NCI-H69 (cell line): Measurements from ENCODE around the gene ABCD3.
"Not testable (repeated sequence)": the region's sequence is repeated elsewhere in the genome, so short reads cannot be mapped to it uniquely, and the experiment has no call there.

Experiments
- DNase-seq: peaks from one replicate; lab custom pipeline; 2025; lab: John Stamatoyannopoulos, UW

The ABCD3 gene

DNA sequence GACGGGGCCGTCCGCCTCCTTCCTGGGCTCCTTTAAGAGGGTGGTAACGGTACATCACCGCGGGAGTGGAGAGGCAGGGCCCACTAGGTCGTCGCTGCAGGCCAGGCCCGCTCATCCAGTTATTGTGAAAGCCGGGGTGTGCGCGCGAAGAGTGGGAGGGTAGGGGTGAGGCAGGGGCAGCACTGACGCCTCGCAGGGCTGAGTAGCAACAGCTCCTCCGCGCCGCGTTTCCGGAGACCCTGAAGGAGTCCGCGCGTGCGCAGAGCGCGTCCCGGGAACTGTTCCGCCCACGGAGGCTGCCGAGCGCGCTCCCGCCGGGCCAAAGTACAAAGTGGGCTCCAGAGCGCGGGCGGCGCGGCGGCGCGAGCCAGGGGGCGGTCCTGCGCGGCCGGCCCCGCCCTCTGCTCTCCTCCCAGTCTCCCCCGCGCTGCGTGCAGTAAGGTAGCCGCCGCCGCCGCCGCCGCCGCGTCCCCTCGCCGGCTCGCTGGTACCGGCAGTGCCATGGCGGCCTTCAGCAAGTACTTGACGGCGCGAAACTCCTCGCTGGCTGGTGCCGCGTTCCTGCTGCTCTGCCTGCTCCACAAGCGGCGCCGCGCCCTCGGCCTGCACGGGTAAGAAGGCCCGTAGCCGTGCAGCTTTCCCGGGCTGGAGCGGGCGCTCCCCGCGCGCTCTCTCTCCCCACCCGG, at the start of gene ABCD3:
Gene ABCD3 (plus strand): TSS at position 412 of the 686 bp plus-strand sequence. CDS start 90 bp downstream, at position 502.
- peak; percentile 96 for DNase-seq

DNA sequence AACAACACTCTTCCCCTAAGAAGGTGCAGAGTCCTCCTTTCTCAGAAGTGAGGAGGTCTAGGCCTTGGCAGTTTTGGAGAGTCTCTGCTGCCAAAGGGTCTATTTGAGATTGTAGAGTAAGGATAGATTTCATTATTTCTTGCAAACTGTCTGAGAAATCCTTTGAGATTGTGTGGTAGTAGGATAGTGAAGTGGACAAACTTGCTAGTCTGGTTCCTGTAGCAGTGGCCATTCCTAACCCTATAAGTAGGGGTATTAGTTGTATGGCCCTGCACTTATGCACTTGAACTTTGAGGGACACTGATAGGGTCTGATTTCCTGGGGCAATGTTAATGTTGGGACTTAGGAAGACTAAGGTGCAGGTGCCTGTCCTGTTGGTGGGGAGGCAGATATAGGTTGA, 45.4 kb upstream of the ABCD3 start:
- DNase-seq = not testable (repeated sequence)

DNA sequence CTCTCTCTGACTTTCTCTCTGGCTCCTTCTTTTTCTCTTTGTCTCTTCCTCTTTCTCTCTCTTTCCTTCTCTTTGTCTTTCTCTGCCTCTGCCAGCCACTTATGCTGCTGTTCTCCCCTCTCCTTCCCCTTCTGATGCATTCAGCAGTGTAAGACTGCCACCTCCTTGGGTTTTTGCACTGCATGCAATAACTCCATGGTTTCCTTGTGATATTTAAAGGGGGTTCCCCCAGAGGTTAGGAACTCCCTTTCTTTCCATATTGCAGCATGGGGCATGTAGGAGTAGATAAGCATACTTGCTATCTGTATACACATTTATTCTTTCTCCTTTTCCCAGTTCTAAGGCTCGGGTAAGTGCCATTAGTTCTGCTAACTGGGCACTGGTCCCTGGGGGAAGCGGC, 44.9 kb upstream of the ABCD3 start:
- DNase-seq = not testable (repeated sequence)

DNA sequence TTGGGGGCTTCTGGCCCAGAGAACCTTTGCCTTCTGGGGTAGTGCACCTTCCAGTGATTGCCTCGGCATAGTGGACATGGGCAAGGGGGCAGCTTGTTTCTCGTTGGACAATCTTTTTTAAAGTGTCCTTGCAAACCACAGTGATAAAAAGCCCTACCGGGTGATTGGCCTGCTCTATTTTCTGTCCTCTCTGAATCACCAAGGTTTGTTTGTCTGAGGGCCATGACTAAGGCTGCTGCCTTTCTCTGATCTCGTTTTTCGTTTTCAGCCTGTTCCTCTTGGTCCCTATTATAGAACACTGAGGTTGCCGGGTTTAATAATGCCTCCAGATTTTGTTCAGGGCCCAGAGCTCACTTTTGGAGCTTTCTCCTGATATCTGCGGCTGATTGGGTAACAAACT, 42.5 kb upstream of the ABCD3 start:
- not testable (repeated sequence) for DNase-seq

DNA sequence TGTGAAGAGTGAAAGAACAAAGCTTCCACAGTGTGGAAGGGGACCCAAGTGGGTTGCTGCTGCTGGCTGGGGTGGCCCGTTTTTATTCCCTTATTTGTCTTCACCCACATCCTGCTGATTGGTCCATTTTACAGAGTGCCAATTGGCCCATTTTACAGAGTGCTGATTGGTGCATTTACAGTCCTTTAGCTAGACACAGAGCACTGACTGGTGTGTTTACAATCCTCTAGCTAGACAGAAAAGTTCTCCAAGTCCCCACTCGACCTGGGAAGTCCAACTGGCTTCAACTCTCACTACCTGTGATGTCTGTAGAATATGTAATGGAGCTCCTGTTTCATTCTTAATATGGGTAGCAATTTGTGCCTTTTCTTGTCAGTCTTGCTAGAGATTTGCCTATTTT, 39.7 kb upstream of the ABCD3 start:
- not testable (repeated sequence) for DNase-seq

DNA sequence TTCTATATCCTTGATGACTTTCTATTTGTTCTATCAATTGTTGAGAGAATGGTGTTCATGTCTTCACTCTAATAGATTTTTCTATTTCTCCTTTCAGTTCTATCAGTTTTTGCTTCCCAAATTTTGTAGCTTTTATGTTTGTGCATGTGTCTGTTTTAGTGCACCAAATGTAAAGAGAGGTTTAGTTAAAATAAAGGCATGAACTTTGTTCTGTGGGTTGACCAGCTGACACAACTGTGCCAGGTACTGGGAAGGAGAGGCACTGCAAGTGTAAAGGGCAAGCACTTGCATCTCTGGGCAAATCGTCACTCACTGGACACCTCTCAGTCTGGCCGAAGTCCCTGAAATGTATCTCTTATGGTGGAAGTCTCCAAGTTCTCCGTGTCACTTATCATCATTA, 38.6 kb upstream of the ABCD3 start:
- no peak for DNase-seq

DNA sequence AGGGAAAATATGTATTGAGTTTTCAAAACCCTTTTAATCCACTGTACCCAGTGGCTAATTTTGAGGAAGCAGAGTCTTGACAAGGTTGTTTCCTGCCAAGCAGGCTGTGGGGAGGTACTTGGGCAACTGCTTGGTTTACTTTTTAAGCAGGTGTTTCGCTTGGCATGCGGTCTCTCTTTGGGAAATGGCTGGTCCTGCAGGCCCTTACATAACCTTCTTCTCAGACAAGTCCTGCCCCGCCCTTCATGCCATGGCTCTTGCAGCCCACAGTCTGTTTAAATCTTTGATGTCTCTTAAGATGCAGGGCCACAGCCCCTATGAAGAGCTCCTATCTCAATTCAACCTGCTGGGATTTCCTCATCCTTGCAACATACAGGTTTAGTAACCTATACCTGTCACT, 36.0 kb upstream of the ABCD3 start:
- peak; percentile 3 for DNase-seq

DNA sequence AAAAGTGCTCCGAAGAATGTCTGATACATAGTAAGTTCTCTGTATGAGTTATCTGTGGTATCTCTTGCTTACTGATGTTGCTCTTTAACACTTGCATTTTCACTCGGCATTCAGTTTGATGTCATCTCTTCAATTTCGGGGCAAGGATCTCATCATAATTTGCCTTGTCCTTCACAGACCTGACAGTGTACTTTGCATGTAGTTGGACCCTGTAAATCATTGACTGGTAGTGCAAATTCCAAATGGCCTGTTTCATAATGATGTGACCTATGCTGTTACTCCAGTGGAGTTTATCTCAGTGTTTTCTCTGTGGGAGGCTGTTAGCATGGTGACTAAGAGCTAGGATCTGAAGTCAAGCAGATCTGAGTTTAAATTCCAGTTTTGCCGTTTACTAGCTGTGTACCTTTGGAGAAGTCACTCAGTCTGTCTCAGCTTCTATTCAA, 34.2 kb upstream of the ABCD3 start:
- no peak for DNase-seq

DNA sequence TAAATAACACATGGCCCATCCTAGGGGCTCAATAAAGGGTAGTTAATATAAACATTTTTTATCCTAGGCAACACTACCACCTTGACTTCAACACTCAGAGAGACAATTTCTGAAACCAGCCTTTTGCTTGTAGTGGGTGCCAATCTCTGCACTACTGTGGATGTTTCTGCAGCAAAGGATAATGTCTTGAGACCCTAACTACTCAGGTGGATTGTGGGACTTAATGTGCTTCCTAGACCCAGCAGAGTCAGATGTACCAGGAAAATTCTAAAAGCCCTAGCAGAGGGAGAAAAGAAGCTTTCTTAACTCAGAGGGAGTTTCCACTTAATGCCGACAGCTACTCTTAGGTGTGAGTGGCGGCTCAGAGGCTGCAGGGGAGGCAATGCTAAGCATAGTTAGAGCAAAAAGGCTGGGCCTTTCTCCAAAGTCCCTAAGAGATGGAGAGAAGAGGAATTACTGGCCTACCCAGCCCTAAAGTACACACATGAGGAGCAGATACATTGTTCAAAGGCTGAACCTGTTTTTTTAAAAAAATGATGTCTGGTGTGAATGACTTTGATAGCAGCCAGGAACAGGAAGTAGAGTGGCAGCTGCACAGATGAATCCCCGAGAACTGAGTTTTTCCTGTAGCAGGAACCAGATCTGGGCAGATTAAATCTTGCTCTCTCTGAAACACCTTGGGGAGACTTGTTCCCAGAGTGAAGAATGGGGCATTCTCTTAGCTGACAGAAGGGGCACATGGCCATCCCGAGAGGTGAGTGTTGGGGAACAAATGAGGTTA, 33.5 kb upstream of the ABCD3 start:
- peak; percentile 6 for DNase-seq

DNA sequence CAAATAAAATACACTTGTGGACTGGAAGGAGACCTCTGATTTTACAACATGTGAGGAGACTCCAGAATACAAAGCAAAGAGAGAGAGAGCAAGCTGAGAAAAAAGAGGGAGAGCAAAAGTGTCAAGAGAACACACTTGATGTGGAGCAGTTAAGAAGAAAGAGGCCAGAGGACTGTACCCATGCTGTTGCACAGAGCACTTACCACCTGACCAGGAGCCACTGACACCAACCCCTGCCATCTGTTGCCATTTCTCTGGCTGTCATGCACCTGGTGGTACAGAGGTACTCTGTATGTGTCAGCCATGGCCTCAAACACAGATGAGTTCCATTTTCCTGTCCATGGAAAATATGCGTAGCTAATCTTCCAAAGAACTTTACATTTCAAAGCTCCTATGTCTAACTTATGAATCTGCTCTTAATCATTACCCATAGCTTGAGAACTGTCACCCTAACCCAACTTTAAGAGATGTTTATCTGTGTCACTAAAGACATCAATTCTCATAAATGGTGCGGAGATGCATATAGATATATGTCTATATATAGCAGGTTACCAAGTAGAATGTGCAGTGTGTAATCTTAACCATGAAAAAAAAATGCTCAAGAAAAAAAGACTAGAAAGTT, 32.8 kb upstream of the ABCD3 start:
- DNase-seq = peak; percentile 28

DNA sequence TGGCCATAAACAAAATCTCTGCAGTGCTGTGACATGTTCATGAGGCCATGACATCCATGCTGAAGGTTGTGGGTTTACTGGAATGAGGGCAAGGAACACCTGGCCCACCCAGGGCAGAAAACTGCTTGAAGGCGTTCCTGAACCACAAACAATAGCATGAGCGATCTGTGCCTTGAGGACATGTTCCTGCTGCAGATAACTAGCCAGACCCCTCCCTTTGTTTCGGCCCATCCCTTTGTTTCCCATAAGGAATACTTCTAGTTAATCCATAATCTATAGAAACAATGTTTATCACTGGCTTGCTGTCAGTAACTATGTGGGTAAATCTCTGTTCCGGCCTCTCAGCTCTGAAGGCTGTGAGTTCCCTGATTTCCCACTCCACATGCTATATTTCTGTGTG, 28.9 kb upstream of the ABCD3 start:
- DNase-seq = no peak

DNA sequence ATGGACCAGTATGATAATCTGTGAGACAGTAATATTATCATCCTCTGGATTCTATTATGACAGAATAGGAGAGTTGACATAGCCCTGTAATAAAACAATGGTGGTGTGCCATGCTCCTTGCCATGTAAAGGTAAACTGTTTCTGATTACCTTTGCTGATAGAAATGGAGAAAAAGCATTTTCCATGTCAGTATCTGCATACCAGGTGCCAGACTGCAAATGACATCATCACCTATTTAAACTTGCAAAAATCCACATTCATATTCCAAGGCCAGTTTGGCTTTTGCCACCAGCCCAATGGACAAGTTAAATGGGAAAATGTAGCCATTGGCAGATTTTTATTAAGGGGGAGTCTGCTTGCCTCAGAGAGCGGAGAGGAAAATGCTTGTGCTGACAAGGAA, 23.9 kb upstream of the ABCD3 start:
- DNase-seq = no peak

DNA sequence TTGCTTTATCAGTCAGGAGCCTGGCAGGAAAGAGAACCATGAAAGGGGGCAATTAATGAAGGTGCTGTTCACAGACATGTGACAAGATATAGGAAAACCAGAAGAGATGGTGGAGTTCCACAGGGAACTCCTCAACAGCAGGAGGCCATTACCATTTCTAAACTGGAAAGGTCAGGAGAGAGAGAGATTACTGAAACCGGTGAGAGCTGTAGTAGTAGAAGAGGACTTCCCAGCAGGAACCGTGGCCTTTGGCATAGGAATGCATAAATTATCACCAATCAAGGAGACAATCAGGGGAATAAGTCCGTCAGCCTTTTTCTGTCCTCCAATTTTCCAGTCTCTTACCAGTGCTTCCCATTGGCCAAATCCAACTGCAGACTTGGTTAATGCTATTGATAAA, 23.0 kb upstream of the ABCD3 start:
- peak; percentile 31 for DNase-seq

DNA sequence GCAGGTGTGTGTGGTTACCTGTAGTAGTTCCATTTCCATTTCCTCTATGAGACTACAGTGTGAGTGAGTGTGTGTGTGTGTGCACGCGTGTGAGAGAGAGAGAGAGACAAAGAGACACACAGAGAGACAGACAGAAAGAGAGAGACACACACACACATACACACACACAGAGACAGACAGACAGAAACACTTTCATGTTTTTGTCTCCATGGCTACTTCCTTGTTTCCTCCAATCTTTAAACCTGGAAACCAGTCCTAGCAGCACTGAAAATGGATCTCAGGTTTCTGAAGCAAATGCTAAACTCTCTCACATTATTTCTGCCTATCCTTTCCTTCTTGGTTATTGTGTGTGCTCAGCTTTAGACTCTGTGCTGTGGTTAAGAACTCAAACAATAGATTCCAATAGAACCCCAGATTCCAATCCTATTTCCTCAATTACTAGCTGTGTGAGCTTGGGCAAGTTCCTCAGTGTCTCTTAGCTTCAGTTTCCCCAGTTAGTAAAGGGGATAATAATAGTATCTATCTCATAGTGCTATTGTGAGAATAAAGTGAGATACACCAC, 22.4 kb upstream of the ABCD3 start:
- DNase-seq = no peak

DNA sequence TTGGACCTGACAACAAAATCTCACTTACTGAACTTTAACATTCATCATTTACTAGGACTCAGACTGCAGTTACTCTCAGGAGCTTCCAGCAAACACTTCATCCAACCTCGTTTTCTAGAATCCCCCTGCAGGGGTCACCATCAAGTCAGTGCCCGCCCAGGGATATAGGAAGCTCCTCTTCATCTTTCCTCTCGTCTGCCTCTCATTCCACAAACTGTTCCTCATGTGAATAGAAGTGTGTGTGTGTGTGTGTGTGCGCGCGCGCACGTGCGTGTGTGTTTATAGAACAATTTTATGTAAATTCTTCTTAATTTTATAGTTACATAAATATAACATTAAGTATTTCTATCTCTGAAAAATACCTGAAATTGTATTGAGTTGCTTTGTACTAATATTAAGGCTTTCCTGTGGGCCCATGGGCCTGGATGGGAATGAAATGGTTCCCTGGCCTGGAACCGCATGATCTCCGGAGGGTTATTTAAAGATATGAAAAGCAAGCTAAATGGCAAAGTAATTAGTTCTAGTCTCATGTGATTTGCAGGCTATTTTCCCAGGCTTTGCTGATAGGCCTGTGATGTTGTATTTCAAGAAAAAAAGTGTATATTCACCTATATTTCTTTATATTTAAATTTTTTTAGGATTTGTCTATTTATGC, 21.7 kb upstream of the ABCD3 start:
- peak; percentile 4 for DNase-seq

DNA sequence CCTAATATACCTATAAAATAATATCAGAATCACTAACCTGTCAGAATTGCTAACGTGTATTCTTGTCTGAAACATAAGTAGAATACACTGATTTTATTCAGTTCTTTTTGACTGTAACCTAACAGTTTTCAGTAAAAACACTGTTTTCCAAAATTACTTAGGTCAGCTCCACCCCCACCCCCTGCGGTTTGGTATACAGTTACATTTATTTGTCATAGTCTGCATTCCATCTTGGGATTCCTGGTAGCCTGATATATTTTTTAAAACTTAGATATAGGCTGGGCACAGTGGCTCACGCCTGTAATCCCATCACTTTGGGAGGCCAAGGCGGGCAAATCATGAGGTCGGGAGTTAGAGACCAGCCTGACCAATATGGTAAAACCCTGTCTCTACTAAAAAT, 19.8 kb upstream of the ABCD3 start:
- DNase-seq = no peak

DNA sequence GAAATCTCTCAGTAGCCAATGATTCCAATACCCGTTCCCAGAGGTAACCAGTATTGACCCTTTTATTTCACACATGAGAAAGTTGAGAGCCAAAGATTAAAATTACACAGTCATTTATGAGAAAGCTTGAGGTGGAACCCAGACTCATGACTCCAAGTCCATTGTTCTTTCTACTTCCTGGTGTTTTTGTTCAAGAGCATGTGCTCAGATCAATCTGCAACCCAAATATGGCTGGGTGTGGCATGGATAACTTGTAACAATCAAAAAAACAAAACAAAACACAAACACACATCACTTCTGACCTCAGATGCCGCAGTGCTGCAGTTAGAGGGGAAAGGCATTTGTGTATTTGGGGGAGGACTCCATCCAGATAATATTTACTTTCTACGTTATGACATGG, 18.7 kb upstream of the ABCD3 start:
- no peak for DNase-seq

DNA sequence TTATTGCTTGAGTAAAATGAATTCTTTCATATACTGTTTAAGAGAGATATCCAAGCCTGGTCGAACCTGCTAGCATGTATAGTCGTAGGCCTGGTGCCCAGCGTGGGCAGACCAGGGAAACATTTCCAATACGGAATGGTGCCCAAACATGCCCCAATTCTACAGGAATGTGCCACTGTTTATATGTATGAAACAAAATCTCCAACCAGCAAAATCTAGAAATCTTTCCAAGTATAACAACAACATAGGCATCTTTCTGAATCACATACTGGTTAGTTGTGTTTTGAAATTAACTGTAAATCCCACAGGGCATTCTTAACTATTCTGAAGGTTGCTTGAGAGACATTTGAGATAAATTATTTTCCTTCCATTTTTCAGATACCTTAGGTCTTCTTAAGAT, 17.0 kb upstream of the ABCD3 start:
- DNase-seq = no peak

DNA sequence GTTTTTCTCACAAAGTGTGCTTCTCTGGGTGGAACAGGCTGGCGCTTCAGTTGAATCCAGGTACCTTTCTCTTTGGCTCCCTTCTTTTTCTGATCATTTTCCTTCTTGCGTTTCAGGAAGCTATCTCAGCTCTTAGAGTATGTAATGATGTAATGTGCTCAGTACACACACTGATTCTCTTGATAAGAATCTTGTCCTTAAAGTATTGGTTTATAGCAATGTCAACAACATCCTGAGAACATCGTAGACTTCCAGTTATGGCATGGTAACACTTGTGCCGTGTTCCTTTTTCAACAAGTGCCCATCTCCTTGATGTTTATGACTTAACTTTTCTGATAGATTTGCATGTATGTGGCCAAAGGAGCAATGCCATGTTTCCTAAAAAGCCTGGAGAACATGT, 11.7 kb upstream of the ABCD3 start:
- DNase-seq = no peak

DNA sequence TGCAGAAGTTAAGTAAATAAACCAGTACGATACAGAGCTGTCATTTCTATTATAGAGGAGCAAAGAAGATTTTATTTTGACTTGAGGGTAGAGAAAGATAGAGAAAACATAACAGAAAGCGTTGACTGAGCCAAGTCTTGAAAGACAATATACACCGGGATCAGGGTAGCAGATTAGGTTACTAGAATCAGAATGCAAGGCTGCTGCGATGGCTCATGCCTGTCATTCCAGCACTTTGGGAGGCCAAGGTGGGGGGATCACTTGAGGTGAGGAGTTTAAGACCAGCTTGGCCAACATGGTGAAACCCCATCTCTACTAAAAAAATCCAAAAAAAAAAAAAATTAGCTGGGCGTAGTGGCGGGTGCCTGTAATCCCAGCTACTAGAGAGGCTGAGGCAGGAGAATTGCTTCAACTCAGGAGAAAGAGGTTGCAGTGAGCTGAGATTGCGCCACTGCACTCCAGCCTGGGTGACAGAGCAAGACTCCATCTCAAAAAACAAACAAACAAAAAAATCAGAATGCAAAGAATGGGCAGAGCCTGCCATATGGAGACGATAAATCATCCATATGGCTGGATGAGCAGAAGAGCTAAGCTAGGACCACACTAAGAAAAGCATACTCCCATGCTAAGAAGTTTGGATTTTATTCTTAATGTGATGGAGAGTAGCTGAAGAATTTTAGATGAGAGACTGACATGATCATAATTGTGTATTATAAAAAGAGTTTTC, 9.9 kb upstream of the ABCD3 start:
- DNase-seq = peak; percentile 49

DNA sequence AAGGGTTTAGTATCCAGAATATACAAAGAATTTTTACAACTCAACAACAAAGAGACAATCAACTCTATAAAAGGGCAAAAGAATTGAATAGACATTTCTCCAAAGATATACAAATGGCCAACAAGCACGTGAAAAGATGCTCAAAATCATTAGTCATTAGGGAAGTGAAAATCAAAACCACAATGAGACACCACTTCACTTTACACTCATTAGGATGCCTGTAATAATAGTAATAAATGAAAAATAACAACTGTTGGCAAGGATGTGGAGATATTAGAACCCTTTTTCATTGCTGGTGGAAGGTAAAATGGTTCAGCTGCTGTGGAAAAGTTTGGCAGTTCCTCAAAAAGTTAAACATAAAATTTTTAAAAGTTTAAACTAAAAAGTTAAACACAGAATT, 7.0 kb upstream of the ABCD3 start:
- no peak for DNase-seq

DNA sequence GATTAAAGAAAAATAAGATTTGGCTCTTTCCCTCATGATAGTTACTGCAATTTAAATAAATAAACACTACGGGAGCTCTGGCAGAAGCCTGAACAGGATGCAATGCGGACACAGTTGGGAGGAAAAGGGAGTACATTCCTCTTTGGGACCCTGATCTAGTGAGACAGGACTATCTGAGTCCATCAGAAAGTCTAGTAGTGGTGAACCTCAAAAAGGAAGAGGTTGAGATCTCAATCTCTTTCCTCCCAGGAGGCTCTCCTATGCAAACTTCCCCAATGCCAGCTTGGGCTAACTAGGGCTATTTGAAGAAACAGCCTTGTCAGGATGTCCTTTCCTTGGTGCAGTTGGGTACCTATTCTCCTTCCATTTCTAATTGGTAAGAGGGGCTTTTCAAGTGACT, 4.9 kb upstream of the ABCD3 start:
- no peak for DNase-seq
